ENCODE measurements around the gene TAAR1.

GRCh38 chr6:132675002-132675401 is 16.0 kb upstream of the TAAR1 start:
- TF ChIP-seq, protein P1, sequence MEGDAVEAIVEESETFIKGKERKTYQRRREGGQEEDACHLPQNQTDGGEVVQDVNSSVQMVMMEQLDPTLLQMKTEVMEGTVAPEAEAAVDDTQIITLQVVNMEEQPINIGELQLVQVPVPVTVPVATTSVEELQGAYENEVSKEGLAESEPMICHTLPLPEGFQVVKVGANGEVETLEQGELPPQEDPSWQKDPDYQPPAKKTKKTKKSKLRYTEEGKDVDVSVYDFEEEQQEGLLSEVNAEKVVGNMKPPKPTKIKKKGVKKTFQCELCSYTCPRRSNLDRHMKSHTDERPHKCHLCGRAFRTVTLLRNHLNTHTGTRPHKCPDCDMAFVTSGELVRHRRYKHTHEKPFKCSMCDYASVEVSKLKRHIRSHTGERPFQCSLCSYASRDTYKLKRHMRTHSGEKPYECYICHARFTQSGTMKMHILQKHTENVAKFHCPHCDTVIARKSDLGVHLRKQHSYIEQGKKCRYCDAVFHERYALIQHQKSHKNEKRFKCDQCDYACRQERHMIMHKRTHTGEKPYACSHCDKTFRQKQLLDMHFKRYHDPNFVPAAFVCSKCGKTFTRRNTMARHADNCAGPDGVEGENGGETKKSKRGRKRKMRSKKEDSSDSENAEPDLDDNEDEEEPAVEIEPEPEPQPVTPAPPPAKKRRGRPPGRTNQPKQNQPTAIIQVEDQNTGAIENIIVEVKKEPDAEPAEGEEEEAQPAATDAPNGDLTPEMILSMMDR (IDR thresholded peaks at IDR 0.05) = no peak
- no peak for TF ChIP-seq MYC (IDR thresholded peaks at IDR 0.05; ENCODE audit: borderline replicate concordance, low read length)
- TF ChIP-seq POLR2A (IDR thresholded peaks at IDR 0.05; ENCODE audit: low read length) = no peak
- no peak for TF ChIP-seq RFX5 (IDR thresholded peaks at IDR 0.05)
- TF ChIP-seq BCL3 (IDR thresholded peaks at IDR 0.05) = no peak
- TF ChIP-seq, protein P2, sequence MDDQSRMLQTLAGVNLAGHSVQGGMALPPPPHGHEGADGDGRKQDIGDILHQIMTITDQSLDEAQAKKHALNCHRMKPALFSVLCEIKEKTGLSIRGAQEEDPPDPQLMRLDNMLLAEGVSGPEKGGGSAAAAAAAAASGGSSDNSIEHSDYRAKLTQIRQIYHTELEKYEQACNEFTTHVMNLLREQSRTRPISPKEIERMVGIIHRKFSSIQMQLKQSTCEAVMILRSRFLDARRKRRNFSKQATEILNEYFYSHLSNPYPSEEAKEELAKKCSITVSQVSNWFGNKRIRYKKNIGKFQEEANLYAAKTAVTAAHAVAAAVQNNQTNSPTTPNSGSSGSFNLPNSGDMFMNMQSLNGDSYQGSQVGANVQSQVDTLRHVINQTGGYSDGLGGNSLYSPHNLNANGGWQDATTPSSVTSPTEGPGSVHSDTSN (IDR thresholded peaks at IDR 0.05) = no peak
- no peak for TF ChIP-seq REST (IDR thresholded peaks at IDR 0.05)
- TF ChIP-seq CEBPB (IDR thresholded peaks at IDR 0.05) = no peak
- TF ChIP-seq NFE2L2 (conservative IDR thresholded peaks at IDR 0.05; ENCODE audit: low read length) = no peak
- TF ChIP-seq, protein P3, sequence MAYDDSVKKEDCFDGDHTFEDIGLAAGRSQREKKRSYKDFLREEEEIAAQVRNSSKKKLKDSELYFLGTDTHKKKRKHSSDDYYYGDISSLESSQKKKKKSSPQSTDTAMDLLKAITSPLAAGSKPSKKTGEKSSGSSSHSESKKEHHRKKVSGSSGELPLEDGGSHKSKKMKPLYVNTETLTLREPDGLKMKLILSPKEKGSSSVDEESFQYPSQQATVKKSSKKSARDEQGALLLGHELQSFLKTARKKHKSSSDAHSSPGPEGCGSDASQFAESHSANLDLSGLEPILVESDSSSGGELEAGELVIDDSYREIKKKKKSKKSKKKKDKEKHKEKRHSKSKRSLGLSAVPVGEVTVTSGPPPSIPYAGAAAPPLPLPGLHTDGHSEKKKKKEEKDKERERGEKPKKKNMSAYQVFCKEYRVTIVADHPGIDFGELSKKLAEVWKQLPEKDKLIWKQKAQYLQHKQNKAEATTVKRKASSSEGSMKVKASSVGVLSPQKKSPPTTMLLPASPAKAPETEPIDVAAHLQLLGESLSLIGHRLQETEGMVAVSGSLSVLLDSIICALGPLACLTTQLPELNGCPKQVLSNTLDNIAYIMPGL (CRISPR knock-in tag; IDR thresholded peaks at IDR 0.05; ENCODE audit: borderline replicate concordance) = no peak
